Measurements from ENCODE around the gene RHOB. TPM values are rescaled to one million over a fixed set of nuclear protein-coding genes. Genes with fewer than 3 reads are reported as not detected.

Gene RHOB
- total and polyA plus RNA-seq, 2 of the 13 experiments (the other 11 are each of a cell fraction or from before 2014, with no cell fraction given): 192 to 268 TPM

DNA sequence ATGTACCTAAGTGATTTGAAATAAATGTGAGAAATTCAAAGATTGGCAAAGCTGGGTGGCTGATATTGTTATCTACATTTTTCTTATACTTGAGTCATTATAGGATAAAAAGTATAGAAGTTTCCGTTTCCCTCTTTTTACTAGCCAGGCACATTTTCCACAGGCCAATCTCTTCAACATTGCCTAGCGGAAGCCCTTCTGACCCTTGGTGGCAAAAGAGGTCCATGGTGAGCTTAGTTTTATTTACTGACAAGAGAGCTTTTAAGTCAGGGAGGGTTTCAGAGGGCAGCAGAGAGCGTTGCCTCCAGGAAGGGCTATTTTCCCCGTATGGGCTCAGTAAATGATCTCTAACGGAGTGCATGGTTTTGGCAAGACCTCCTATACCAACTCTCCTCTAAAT is 15.1 kb upstream of the RHOB start (continued):
- TF ChIP-seq, protein P1, sequence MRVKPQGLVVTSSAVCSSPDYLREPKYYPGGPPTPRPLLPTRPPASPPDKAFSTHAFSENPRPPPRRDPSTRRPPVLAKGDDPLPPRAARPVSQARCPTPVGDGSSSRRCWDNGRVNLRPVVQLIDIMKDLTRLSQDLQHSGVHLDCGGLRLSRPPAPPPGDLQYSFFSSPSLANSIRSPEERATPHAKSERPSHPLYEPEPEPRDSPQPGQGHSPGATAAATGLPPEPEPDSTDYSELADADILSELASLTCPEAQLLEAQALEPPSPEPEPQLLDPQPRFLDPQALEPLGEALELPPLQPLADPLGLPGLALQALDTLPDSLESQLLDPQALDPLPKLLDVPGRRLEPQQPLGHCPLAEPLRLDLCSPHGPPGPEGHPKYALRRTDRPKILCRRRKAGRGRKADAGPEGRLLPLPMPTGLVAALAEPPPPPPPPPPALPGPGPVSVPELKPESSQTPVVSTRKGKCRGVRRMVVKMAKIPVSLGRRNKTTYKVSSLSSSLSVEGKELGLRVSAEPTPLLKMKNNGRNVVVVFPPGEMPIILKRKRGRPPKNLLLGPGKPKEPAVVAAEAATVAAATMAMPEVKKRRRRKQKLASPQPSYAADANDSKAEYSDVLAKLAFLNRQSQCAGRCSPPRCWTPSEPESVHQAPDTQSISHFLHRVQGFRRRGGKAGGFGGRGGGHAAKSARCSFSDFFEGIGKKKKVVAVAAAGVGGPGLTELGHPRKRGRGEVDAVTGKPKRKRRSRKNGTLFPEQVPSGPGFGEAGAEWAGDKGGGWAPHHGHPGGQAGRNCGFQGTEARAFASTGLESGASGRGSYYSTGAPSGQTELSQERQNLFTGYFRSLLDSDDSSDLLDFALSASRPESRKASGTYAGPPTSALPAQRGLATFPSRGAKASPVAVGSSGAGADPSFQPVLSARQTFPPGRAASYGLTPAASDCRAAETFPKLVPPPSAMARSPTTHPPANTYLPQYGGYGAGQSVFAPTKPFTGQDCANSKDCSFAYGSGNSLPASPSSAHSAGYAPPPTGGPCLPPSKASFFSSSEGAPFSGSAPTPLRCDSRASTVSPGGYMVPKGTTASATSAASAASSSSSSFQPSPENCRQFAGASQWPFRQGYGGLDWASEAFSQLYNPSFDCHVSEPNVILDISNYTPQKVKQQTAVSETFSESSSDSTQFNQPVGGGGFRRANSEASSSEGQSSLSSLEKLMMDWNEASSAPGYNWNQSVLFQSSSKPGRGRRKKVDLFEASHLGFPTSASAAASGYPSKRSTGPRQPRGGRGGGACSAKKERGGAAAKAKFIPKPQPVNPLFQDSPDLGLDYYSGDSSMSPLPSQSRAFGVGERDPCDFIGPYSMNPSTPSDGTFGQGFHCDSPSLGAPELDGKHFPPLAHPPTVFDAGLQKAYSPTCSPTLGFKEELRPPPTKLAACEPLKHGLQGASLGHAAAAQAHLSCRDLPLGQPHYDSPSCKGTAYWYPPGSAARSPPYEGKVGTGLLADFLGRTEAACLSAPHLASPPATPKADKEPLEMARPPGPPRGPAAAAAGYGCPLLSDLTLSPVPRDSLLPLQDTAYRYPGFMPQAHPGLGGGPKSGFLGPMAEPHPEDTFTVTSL (CRISPR knock-in tag; IDR thresholded peaks at IDR 0.05; ENCODE audit: borderline replicate concordance): peak; percentile 76; the same call in 1 of the 2 replicates
- TF ChIP-seq, protein P2, sequence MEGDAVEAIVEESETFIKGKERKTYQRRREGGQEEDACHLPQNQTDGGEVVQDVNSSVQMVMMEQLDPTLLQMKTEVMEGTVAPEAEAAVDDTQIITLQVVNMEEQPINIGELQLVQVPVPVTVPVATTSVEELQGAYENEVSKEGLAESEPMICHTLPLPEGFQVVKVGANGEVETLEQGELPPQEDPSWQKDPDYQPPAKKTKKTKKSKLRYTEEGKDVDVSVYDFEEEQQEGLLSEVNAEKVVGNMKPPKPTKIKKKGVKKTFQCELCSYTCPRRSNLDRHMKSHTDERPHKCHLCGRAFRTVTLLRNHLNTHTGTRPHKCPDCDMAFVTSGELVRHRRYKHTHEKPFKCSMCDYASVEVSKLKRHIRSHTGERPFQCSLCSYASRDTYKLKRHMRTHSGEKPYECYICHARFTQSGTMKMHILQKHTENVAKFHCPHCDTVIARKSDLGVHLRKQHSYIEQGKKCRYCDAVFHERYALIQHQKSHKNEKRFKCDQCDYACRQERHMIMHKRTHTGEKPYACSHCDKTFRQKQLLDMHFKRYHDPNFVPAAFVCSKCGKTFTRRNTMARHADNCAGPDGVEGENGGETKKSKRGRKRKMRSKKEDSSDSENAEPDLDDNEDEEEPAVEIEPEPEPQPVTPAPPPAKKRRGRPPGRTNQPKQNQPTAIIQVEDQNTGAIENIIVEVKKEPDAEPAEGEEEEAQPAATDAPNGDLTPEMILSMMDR (CRISPR knock-in tag; IDR thresholded peaks at IDR 0.05): peak; percentile 36; the same call in 1 of the 2 replicates
- no peak for TF ChIP-seq ZSCAN30 (CRISPR knock-in tag; IDR thresholded peaks at IDR 0.05)
- TF ChIP-seq RXRA (CRISPR knock-in tag; IDR thresholded peaks at IDR 0.05): no peak
- TF ChIP-seq KDM5B (CRISPR knock-in tag; IDR thresholded peaks at IDR 0.05; ENCODE audit: borderline replicate concordance): no peak
- TF ChIP-seq, protein P3, sequence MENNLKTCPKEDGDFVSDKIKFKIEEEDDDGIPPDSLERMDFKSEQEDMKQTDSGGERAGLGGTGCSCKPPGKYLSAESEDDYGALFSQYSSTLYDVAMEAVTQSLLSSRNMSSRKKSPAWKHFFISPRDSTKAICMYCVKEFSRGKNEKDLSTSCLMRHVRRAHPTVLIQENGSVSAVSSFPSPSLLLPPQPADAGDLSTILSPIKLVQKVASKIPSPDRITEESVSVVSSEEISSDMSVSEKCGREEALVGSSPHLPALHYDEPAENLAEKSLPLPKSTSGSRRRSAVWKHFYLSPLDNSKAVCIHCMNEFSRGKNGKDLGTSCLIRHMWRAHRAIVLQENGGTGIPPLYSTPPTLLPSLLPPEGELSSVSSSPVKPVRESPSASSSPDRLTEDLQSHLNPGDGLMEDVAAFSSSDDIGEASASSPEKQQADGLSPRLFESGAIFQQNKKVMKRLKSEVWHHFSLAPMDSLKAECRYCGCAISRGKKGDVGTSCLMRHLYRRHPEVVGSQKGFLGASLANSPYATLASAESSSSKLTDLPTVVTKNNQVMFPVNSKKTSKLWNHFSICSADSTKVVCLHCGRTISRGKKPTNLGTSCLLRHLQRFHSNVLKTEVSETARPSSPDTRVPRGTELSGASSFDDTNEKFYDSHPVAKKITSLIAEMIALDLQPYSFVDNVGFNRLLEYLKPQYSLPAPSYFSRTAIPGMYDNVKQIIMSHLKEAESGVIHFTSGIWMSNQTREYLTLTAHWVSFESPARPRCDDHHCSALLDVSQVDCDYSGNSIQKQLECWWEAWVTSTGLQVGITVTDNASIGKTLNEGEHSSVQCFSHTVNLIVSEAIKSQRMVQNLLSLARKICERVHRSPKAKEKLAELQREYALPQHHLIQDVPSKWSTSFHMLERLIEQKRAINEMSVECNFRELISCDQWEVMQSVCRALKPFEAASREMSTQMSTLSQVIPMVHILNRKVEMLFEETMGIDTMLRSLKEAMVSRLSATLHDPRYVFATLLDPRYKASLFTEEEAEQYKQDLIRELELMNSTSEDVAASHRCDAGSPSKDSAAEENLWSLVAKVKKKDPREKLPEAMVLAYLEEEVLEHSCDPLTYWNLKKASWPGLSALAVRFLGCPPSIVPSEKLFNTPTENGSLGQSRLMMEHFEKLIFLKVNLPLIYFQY (CRISPR knock-in tag; IDR thresholded peaks at IDR 0.05; ENCODE audit: borderline replicate concordance): no peak
- TF ChIP-seq, protein P4, sequence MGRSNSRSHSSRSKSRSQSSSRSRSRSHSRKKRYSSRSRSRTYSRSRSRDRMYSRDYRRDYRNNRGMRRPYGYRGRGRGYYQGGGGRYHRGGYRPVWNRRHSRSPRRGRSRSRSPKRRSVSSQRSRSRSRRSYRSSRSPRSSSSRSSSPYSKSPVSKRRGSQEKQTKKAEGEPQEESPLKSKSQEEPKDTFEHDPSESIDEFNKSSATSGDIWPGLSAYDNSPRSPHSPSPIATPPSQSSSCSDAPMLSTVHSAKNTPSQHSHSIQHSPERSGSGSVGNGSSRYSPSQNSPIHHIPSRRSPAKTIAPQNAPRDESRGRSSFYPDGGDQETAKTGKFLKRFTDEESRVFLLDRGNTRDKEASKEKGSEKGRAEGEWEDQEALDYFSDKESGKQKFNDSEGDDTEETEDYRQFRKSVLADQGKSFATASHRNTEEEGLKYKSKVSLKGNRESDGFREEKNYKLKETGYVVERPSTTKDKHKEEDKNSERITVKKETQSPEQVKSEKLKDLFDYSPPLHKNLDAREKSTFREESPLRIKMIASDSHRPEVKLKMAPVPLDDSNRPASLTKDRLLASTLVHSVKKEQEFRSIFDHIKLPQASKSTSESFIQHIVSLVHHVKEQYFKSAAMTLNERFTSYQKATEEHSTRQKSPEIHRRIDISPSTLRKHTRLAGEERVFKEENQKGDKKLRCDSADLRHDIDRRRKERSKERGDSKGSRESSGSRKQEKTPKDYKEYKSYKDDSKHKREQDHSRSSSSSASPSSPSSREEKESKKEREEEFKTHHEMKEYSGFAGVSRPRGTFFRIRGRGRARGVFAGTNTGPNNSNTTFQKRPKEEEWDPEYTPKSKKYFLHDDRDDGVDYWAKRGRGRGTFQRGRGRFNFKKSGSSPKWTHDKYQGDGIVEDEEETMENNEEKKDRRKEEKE (IDR thresholded peaks at IDR 0.05): no peak
- TF ChIP-seq, protein P5, sequence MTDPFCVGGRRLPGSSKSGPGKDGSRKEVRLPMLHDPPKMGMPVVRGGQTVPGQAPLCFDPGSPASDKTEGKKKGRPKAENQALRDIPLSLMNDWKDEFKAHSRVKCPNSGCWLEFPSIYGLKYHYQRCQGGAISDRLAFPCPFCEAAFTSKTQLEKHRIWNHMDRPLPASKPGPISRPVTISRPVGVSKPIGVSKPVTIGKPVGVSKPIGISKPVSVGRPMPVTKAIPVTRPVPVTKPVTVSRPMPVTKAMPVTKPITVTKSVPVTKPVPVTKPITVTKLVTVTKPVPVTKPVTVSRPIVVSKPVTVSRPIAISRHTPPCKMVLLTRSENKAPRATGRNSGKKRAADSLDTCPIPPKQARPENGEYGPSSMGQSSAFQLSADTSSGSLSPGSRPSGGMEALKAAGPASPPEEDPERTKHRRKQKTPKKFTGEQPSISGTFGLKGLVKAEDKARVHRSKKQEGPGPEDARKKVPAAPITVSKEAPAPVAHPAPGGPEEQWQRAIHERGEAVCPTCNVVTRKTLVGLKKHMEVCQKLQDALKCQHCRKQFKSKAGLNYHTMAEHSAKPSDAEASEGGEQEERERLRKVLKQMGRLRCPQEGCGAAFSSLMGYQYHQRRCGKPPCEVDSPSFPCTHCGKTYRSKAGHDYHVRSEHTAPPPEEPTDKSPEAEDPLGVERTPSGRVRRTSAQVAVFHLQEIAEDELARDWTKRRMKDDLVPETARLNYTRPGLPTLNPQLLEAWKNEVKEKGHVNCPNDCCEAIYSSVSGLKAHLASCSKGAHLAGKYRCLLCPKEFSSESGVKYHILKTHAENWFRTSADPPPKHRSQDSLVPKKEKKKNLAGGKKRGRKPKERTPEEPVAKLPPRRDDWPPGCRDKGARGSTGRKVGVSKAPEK (CRISPR knock-in tag; IDR thresholded peaks at IDR 0.05; ENCODE audit: borderline replicate concordance): no peak
- TF ChIP-seq ASH2L (IDR thresholded peaks at IDR 0.05; ENCODE audit: insufficient read length, low read depth, low read length): no peak
- no peak for TF ChIP-seq SNAI1 (CRISPR knock-in tag; IDR thresholded peaks at IDR 0.05; ENCODE audit: borderline replicate concordance)
- TF ChIP-seq ZNF446 (CRISPR knock-in tag; IDR thresholded peaks at IDR 0.05): no peak
